IMR-90 (cell line): ENCODE measurements around the gene CBFA2T3.
"Not testable (repeated sequence)": the region's sequence is repeated elsewhere in the genome, so short reads cannot be mapped to it uniquely, and the experiment has no call there.

Source experiments
- BHLHE40 ChIP-seq: fragments of 150-350 bp; IDR thresholded peaks from 2 replicates; pipeline ENCODE4 v1.6.1; 2016; ENCODE audit warnings: mild to moderate bottlenecking, low read depth, low read length
- CHD1 ChIP-seq: IDR thresholded peaks from 2 replicates; pipeline ENCODE4 v1.6.1; 2012; ENCODE audit warnings: low read depth, low read length, improper control_type of control experiment
- CTCF ChIP-seq: conservative IDR thresholded peaks from 2 replicates; pipeline ENCODE4 v1.5.1; 2012; ENCODE audit warnings: mild to moderate bottlenecking, low read depth, low read length, improper control_type of control experiment
- MXI1 ChIP-seq: IDR thresholded peaks from 2 replicates; pipeline ENCODE4 v1.6.1; 2012; ENCODE audit warnings: low read depth, mild to moderate bottlenecking, low read length, moderate library complexity, borderline replicate concordance
- POLR2A ChIP-seq: IDR thresholded peaks from 2 replicates; pipeline ENCODE4 v1.6.1; 2012; ENCODE audit warnings: mild to moderate bottlenecking, low read depth, low read length
- RAD21 ChIP-seq: IDR thresholded peaks from 2 replicates; pipeline ENCODE4 v1.6.1; 2012; ENCODE audit warnings: low read length, improper control_type of control experiment
- RFX5 ChIP-seq: IDR thresholded peaks from 2 replicates; pipeline ENCODE4 v1.8.0; 2012; ENCODE audit warnings: low read depth, mild to moderate bottlenecking, low read length, moderate library complexity
- USF2 ChIP-seq: fragments of 150-350 bp; IDR thresholded peaks from 2 replicates; pipeline ENCODE4 v1.6.1; 2017; ENCODE audit warnings: mild to moderate bottlenecking, antibody characterized with exemption, low read length, low read depth

DNA sequence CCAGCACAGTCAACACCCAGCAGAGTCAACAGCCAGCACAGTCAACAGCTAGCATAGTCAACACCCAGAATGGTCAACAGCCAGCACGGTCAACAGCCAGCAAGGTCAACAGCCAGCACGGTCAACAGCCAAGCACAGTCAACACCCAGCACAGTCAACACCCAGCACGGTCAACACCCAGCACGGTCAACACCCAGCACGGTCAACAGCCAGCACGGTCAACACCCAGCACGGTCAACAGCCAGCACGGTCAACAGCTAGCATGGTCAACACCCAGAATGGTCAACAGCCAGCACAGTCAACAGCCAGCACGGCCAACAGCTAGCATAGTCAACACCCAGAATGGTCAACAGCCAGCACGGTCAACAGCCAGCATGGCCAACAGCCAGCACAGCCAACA is 39.6 kb upstream of the CBFA2T3 start:
- TF ChIP-seq USF2, CTCF, MXI1, POLR2A, CHD1, RFX5, BHLHE40, RAD21: not testable (repeated sequence)
